HG02884 (cell line): ENCODE results near the gene FOXP1.

Source experiments
- ATAC-seq: cut with Tn5 transposase; IDR thresholded peaks from one replicate; pipeline ENCODE4 v1.9.1; 2021; ENCODE audit warnings: mild to moderate bottlenecking, moderate library complexity; ENCODE audit not compliant: unreplicated experiment

Gene FOXP1

GRCh38 chr3:71406972-71407810 is 176.3 kb downstream of the FOXP1 start:
- no peak for ATAC-seq

DNA sequence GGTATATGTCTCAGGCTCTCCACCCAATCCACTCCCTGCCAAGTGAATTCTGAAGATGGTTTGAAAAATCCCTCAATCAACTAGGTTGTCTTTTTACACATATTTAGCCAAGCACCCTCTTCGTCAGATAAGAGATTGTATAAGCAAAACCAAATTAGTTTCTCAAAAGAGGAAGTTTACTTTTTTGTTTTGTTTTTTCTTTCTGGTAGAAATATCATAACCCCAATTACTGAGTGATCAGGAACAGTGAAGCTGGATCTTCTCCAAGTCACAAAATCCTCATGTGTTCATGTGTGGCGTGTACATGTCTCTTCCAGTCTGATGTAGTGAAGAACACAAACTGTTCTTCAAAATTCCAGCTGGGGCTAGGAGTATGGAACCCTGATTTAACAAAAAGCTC is 180.6 kb downstream of the FOXP1 start:
- ATAC-seq: no peak

GRCh38 chr3:71402280-71402679 is 181.2 kb downstream of the FOXP1 start:
- no peak for ATAC-seq

- no peak for ATAC-seq
Measured at GRCh38 chr3:71401695-71402231, 181.8 kb downstream of the FOXP1 start.

DNA sequence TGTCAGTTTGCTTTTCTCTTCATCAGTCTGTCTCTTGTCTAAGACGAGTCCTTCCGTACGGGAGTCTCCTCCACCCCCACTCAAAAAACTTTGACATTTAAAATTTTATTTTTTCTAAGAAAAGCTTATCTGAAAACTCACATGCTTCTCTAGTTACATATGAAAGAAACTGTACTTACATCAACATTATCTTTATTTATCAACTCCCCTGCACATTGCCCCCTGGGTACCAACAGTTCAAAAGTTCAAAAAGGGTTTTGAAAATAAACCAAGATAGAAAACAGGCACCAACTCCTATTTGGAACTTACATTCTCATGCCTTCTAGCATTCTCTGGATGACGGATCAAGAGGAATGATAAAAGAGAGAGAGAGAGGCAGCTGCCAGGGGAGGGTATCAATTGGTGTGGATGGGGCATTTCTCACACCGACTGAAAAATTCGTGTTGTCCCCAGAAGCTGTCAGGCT is 182.5 kb downstream of the FOXP1 start:
- no peak for ATAC-seq

GRCh38 chr3:71399478-71399877 is 184.1 kb downstream of the FOXP1 start:
- ATAC-seq: no peak

DNA sequence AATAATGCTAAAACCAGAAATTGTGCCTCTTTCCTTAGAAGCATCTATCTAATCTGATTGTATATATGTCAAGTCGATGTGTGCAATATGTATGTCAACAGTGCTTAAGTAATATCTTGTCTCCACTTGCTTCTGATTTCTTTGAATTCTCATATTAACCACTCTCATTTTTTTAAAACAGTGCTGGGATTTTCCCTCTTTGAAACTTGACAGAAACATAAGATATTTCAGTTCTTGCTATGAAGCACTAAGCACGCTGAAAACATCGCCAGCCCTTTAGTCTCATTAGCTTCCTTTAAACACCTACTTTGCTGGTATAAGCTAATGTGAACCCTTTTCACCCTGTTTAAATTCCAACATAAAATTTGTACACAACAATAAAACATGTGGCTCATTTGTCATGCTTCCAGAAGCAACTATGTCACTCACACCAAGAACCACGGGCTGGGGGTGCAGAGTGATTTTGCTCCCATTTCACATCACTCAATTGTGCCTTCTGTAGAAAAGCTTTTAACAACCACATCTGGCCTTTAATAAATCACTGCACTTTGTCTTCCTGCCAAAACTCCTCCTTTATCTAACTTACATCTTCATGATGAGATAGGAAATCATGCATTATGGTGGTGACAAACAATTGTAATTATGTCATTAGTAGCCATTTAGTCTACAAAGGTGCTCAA is 185.2 kb downstream of the FOXP1 start:
- no peak for ATAC-seq

DNA sequence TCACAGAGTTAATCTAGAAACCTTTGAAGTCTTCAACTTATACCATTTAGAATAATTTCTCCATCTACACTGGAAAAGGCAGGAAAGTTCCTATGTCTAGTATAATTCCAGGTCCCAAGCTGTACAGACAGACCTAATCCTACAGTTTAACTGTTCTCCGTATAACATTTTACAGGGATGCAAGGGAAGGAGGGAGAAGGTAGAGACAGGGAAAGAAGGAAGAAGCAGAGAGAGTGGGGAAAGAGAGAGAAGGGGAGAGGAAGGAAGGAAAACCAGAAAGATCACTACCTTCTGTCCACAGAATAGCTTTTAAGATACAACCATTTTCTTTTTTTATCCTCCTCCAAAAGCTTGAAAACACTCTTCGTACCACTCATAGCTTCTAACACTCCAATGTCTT is 185.8 kb downstream of the FOXP1 start:
- no peak for ATAC-seq

DNA sequence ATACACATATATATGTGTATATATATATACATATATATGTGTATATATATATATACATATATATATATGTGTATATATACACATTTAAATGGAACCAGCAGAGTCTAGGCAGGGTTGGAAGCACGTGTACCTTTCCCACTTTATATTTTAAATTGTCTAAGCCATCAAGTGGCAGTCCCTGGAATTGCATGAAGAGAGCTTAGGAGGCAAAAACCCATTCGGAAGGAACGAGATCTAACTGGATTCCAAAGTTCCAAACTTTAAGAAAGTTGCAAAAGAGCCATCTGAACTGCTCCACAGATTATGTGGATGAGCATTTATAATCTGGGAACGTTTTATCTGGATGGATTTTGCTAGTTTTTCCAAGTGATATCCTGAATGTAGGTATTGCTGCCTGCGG is 186.5 kb downstream of the FOXP1 start:
- ATAC-seq: no peak

DNA sequence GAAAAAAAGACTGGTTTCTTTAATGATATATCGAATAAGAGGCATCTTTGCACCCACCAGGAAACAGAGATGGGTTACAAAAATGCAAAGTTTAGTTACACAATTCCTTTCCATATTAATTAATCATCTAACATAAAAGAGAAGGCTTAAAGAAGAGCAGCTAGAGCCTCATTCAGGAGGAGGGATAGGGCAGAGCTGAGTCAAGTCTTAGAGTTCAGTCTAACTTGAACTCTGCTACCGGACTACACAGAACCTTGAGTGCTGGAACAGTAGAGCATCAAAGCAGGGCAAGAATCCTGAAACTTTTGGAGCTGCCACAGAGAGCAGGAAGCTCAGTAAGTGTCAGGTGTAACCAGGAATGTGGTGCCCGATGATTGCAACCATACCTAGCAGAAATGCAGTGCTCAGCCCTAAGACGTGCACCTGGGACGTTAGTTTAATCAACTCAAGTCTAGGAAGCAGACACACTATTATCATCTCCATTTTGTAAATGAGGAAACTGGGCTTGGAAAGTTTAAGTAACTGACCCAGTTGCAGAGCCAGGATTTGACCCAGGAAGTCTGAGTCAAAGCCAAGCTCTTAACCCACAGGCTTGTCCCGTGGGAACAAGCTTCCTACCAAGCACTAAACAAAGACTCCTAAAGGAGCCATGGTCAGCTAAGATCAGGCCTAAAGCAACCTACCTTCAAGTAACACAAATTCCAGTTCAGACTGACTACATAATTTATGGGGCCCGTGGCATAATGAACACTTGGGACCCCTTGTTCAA is 187.4 kb downstream of the FOXP1 start:
- ATAC-seq: no peak

DNA sequence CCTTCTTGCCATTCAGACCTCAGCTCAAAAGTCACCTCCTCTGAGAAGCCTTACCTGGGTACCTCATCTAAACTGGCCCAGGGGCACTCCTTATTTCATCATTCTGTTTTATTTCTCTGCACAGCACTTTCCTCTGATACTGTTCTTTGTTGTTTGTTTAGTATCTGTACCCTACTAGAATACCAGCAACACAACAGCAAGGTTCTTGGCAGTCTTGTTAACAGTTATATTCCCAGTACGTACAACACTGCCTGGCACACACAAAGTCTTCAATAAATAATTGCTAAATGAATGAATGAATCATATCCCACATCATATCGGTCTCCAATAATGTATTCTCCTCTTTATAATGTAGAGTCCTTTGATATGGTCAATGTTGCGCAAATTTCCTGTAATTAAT is 188.1 kb downstream of the FOXP1 start:
- ATAC-seq: no peak

GRCh38 chr3:71393745-71394144 is 189.8 kb downstream of the FOXP1 start:
- no peak for ATAC-seq

DNA sequence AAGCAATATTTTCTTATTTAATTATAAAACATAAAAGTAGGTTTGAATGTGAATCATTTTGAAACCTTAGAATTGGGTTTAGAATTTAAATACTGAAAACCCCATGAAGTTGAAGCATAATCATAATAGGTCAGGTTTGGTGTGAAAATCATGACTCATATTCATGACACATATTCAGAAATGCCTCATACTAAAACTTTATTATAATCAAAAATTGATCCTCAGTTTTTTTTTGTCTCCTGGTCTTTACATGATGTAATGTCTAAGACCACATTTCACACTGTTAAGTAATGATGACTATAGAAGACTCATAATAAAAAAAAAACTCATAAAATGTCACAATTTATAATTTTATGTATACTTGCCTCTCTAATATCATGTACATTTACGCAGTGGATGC is 190.4 kb downstream of the FOXP1 start:
- ATAC-seq: peak; percentile 57

DNA sequence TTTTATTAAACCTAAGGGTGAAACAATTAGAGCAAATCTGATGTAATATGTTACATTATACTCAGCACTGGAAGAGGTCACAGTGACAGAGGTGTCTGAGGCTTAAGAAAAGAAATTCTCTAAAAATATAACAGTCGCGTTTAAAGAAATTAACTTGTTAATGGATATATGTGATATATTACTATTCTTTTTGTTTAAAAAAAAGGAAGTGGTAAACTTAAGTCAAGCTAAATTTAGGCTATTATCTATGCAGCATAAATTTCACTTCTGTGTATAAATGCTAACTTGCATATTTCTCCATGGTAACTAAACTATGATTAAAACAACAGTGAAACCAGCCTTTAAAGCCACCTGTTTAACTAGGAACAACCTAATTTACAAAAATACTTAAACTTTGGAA is 191.3 kb downstream of the FOXP1 start:
- peak; percentile 67 for ATAC-seq

DNA sequence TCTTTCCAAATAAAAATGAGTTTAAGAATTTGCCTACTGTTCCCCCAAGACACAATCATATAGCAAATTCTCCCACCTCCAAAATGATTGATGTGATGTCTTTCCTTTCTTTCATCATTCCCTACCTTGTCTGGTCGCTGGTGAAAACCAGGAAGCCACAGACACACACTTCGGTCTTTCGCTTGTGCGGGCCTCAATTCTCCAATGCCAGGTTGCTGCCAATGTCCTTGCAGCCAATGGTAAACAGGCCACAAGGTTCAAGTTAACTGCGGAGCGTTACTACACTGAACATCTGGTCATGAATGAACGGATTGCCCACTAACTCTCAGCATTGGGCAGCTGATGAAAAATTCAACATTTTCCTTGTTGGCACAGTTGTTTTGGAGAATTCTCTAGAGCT is 192.2 kb downstream of the FOXP1 start:
- ATAC-seq: no peak

DNA sequence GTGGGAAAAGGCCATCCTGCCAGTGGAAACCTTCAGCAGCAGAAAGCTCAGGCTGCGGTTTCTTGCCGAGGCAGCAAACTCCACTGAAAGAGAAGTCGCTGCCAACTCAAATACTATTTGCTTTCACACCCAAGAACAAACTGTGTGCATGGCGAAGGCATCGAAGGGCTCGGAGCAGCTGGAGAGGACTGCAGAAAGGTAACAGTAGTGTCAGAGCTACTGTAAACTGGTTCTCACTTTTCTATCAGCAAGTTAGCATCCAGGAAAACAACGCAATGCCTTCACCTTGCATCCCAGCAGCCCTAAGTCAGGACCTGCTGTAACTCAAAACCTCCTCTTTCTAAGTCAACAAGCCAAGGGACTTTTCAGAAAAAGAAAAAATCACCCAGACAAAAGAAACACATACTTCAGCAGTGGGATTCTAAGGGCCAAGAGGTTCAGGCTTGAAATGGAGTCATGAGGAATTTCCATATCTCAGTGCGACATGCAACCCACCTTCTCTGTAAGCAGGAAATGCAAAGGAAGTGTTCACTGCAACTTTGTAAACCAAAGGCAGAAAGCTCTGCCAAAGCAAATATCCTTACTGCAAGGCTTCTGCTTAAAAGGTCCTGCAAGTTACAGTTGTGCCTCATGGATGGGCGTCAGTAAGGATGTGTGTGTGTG is 193.5 kb downstream of the FOXP1 start:
- ATAC-seq: no peak

DNA sequence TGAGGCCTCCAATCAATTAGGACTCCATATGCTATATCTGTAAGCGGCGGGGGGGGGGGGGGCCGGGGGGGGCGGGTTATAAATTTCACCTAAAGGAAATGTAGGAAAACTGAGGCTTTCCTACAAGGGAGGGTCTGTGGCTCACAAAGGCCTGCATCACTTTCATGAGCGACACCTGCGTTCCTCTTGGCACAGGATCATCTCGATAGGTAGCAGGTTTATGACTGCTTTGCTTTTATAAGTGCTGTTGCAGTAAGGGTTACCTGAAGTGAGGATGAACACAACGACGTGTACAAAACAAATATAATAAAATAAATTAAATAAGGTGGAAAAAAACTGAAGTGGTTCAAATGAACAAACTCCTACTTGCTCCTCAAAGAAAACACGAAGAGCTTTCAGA is 194.3 kb downstream of the FOXP1 start:
- ATAC-seq: no peak

- no peak for ATAC-seq
Measured at GRCh38 chr3:71388535-71389120, 194.9 kb downstream of the FOXP1 start.

GRCh38 chr3:71387586-71387985 is 195.9 kb downstream of the FOXP1 start:
- no peak for ATAC-seq
